NCI-H2196 treated with DMSO at 0.1 percent for 48 hours (cell line): Measurements from ENCODE around the gene USP7.
"Not testable (repeated sequence)": the region's sequence is repeated elsewhere in the genome, so short reads cannot be mapped to it uniquely, and the experiment has no call there.

Source experiments
- DNase-seq: peaks from one replicate; lab custom pipeline; 2025; ENCODE audit not compliant: unreplicated experiment; lab: John Stamatoyannopoulos, UW

USP7 gene

DNA sequence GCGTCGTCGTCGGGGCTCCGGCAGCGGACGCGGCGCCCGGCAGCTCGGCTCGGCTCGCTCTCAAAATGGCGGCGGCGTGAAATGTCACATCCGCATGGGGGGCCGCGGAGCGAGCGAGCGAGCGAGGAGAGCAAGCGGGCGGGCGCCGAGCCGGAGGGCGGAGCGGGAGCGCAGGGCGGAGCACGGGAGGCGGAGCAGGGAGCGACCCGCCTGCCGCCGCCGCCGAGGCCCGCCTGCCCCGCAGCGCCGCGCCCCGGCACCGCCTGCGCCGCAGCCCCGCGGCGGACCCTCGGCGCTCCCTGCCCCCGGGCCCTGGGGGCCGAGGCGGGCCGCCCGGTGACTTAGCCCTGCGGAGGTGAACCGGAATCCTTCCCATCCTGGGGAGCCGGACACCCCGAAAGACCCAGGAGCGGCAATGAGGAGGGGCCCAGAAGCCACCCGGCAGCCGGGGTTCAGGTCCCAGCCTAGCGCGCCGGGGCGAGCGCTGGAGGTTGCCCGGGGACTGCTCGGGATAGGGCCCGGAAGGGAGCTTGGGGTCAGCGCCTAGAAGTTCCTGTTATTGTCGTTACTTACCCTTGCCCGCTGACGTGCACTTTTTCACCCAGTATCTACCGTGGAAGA lies at the start of gene USP7:
Gene USP7, minus strand, starts transcription at position 86 of the 621 bp plus-strand sequence. CDS start 621 bp downstream, outside the sequence.
- DNase-seq, result peak; percentile 32

DNA sequence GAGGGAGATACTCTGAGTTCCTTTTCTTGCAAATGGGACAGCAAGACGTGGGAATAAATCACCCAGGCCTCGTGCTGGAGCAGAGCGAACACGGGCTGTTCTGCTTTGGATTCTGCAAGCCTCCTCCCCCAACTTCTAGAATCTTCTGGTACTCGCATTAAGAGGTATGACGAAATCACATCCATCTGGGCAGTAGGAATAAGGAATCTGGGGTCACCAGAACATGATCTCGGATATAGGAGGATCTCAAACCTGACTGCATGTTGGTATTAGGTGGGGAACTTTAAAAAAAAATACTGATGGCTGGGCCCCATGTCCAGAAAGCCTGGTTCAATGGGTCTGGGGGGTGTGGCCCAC lies 49.8 kb upstream of the USP7 start:
- DNase-seq, result no peak

- no peak for DNase-seq
Observed at GRCh38 chr16:9012848-9013507, 49.3 kb upstream of the USP7 start.

- no peak for DNase-seq
Observed at GRCh38 chr16:9012330-9012729, 48.6 kb upstream of the USP7 start.

DNA sequence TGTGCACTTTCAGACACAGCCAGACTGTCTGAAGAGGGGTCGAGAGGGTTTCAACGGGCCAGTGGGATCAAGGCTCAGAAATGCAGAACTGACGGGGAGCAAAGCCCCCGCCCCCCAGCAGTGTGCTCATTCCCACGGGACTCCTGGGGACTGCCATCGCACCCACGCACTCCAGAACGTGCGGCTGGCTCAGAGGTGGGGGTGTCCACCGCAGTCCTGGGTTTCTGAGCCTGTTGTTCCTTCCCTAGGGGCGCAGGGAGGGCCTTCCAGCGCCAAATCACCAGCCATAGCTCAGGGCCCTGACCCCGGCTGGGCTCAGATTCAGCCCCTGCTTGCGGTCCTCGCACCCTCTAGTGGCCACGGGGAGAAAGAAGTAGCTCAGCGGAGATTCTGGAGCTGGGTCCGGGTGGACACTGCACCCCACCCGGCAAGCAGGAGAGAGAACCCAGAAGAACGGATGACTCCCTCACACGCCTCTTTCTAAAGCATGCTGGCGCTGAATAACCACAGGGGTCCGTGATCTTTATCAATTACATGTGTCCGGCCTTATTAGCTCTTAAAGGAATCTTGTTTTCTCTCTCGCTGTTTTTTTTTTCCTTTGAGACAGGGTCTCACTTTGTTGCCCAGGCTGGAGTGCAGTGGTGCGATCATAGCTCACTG lies 45.0 kb upstream of the USP7 start:
- peak; percentile 21 for DNase-seq

DNA sequence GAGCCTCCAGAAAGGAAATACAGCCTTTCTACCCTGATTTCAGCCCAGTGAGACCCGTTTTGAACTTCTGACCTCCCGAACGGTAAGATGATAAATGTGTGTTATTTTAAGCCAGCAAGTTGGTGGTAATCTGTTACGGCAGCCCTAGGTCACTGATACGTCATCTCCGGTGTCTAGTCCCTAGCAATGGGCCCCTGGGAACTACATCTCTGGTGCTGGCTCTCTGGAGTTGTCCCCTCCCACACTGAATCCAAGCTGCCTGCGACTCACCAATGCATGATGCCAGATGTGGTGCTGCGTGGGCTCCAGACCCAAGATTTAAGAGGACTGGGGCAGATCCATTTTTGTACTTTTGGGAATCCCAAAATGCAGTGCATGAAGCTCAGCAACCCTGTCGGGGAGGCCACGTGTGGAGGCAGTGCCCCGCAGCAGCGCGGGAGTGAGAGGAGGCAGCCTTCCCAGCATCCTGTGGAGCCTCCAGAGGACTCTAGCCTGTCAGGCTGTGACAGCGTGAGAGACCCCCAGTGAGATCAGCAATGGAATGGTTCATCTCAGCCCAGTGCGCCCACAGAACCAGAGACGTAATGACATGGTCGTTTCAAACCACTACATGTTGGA lies 43.6 kb upstream of the USP7 start:
- no peak for DNase-seq

DNA sequence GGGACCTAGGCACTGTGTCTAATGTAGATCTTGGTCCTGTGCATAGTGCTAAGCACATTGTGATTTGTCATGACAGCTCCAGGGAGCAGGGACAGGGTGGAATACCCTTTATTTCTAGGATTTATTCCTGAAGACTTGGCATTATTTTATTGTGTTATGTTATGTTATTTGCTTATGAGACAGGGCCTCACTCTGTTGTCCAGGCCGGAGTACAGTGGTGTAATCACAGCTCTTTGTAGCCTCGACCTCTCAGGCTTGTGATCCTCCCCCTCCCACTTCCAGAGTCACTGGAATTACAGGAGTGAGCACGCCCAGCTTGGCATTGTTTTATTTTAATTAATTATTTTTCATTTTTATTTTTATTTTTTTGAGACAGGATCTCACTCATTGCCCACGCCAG lies 40.5 kb upstream of the USP7 start:
- DNase-seq, result no peak

- DNase-seq, result no peak
Observed at GRCh38 chr16:9003763-9004162, 40.1 kb upstream of the USP7 start.

DNA sequence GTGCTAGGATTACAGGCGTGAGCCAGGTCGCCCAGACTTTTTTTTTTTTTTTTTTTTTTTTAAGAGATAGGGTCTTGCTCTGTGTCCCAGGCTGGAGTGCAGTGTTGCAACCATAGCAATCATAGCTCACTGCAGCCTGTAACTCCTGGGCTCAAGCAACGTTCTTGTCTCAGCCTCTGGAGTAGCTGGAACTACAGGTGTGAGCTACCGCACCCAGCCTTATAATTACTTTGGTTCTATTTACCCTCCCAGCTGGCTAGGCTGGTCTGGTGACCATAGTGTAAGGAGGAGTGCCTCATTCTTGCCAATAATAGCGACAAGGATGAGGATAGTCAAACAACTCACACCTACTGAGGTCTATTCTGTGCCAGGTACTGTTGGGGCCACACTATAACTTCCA lies 39.6 kb upstream of the USP7 start:
- DNase-seq, result no peak

DNA sequence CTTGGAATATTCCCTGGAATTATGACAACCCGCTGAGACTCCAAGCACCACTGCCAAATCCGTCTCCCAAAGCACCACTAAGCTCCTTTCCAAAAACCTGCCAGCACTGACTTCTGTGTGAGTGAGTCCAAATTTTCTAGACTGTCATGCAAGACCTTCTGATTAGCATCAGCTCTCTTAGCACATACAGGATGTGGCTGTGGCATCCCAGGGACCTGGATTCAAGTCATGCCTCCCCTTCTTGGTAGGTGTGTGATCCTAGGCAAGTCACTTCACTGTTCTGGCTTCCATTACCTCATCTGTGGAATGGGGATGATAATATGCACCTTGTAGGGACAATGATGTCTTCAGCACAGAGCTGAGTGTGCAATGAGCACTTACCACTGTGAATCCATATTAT lies 38.3 kb upstream of the USP7 start:
- DNase-seq, result no peak

GRCh38 chr16:9000664-9001063 lies 37.0 kb upstream of the USP7 start:
- no peak for DNase-seq

DNA sequence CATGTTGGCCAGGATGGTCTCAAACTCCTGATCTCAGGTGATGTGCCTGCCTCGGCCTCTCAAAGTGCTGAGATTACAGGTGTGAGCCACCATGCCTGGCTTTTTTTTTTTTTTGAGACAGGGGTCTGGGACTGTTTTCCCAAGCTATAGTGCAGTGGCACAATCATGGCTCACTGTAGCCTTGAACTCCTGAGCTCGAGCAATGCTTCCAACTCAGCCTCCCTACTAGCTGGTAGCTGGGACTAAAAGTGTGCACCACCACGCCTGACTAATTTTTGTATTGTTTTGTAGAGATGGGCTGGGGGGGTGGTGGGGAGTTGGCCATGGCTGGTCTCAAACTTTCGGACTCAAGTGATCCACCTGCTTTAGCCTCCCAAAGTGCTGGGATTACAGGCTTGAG lies 36.1 kb upstream of the USP7 start:
- no peak for DNase-seq

DNA sequence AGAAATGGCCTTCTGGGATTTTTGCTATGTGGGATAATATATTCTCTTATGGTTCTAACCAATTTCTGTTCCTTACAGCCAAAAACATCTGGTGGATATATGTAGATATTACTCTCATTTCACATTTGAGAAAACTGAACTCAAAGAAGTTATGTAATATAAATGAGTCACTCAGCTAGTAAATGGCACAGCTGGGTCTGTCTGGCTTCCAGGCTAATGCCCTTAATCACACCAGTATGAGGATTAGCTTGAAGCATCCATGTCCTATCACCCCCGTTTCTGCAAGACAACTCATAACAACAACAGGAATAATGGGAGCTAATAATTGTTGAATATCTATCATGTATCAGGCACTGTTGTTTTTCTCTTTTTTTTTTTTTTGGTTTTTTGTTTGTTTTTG lies 34.4 kb upstream of the USP7 start:
- DNase-seq, result no peak

GRCh38 chr16:8996891-8997290 lies 33.2 kb upstream of the USP7 start:
- DNase-seq, result no peak

DNA sequence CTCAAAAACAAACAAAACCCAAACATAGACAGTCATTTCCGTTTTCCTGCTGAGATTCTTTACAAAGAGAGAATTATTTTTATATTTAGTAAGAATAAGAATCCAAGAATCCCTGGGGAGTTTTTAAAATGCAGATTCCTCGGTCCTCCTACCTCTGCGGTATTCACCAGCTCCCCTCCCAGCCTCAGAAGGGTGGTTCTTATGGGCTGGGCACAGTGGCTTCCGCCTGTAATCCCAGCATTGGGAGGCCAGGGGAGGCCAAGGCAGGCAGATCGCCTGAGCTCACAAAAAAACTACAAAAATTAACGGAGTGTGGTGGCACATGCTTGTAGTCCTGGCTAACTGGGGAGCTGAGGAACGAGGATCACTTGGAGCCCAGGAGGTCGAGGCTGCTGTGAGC lies 26.7 kb upstream of the USP7 start:
- no peak for DNase-seq

- no peak for DNase-seq
Observed at GRCh38 chr16:8989099-8989878, 25.6 kb upstream of the USP7 start.

DNA sequence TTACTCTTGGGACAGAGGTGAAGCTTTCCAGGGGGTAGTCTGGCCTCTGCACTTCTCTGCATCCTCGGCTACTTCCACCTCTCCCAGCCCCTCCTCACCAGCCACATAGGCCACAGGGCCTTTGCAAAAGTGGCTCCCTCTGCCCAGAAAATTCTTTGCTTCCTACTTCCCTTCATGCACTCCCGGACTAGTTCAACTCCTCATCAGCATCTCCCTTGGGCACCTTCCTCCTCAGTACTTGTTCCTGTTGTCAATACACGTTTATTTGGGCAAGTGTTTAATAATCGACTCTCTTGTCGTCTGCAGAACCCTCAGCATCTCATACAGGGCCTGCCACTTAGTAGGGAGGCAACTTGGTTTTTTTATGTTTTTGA lies 23.1 kb upstream of the USP7 start:
- DNase-seq, result no peak

GRCh38 chr16:8986111-8986510 lies 22.4 kb upstream of the USP7 start:
- no peak for DNase-seq

DNA sequence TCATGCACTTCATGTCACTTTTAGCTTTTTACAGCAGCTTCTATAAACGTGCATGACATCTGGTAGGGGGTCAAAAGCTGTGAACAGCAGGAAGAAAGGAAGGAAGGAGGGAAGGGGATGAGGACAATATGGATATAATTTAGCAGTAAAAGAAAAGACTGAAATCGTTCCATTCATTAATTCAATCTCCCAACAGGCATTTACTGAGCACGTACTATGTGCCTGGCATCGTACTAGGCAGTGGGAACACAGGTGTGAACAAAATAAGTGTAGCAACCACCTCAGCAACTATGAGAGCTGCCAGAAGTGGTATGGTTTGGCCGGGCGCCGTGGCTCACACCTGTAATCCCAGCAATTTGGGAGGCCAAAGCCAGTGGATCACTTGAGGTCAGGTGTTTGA lies 19.1 kb upstream of the USP7 start:
- no peak for DNase-seq

- not testable (repeated sequence) for DNase-seq
Observed at GRCh38 chr16:8981901-8982300, 18.2 kb upstream of the USP7 start.

DNA sequence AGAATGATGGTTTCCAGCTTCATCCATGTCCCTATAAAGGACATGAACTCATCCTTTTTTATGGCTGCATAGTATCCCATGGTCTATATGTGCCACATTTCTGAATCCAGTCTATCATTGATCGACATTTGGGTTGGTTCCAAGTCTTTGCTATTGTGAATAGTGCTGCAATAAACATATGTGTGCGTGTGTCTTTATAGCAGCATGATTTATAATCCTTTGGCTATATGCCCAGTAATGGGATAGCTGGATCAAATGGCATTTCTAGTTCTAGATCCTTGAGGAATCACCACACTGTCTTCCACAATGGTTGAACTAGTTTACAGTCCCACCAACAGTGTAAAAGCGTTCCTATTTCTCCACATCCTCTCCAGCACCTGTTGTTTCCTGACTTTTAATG lies 12.5 kb upstream of the USP7 start:
- DNase-seq, result not testable (repeated sequence)
